Activated T-helper 9 cell treated with anti-CD3 and anti-CD28 coated beads, Interleukin-2, amount 50 U/mL, for 16 hours (primary cell): Measurements from ENCODE around the gene GIPC1.

Source experiments
- DNase-seq: peaks from one replicate; pipeline ENCODE4 v3.0.0-alpha.2; 2020; ENCODE audit warnings: low read depth

Gene GIPC1

GRCh38 chr19:14494411-14494810 lies 1.5 kb downstream of the GIPC1 start:
- no peak for DNase-seq

DNA sequence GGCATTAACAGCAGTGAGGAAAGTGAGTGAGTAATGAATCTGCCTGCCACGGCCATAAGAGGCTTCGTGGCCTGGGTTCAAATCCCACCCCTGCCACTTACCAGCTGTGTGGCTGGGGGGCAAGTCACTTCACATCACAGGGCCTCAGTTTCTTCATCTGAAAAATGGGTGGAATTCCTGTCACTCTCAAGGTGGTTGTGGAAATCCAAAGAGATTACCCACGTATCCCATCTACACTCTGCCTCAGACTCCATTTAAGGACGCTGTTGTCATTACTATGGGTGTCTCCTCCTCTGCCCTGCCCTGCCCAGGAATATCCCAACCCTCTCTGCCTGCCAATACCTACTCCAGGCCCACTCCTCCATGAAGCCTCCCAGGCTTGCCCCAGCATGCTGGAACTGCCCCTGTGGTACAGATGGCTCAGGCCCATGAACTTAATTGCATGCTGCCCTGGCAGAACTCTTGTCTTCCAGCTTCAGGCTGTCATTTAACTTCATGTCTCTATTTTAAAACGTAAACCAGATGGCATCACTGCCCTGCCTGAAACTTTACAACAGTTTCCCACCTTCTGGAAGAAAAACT lies 3.1 kb downstream of the GIPC1 start:
- DNase-seq = no peak

GRCh38 chr19:14487370-14488125 lies 8.4 kb downstream of the GIPC1 start:
- no peak for DNase-seq

GRCh38 chr19:14482172-14482941 lies 13.6 kb downstream of the GIPC1 start:
- DNase-seq = no peak

DNA sequence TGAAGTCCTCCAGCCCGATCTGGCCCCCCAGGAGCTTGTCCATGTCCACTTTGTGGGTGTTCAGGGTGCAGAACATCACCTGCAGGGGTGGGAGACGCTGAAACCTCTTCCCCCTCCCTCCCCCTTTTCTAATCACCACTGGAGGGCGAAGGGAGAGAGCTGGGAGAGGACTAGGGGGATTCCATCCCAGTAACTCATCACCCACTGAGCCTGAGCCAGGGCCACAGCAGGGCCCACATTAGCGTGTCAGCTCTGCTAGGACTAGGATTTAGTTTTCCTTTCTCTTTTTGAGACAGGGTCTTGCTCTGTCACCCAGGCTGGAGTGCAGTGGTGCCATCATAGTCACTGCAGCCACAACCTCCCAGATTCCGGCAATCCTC lies 15.2 kb downstream of the GIPC1 start:
- no peak for DNase-seq

DNA sequence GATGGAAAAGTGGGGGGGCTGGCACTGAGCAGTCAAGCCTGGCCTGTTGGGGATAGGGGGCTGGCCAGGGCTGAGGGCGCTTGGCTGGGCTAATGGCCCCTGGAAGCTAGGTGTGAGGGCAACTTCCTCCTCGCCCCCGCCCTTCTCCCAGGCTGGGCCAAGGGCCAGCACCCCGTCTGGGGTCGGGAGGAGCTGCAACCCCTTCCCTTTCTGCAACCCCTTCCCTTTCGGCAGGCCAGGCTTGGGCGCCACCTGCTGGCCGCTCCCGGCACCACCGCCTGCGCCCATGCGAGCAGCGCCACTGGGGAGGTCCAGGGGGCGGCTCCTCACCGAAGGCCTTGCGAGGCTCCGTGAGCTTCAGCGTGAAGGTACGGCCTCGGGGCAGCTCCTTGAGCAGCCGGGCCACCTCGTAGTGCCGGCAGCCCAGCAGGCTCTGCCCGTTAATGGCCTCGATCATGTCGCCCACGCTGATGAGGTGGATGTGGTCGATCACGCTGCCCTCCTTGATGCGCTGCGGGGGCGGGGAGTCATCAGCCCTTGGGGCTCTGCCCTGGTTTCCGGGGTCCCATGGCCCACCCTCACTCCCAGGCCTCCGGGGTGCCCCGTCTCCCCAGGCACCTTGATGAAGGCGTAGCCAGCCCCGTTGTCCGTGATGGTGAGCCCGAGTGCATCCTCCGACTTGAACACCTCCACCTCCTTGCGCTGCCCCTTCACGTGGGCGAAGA lies 15.8 kb downstream of the GIPC1 start:
- peak; percentile 63 for DNase-seq

- DNase-seq = no peak
These were observed 16.5 kb downstream of the GIPC1 start for GRCh38 chr19:14479309-14479974.

DNA sequence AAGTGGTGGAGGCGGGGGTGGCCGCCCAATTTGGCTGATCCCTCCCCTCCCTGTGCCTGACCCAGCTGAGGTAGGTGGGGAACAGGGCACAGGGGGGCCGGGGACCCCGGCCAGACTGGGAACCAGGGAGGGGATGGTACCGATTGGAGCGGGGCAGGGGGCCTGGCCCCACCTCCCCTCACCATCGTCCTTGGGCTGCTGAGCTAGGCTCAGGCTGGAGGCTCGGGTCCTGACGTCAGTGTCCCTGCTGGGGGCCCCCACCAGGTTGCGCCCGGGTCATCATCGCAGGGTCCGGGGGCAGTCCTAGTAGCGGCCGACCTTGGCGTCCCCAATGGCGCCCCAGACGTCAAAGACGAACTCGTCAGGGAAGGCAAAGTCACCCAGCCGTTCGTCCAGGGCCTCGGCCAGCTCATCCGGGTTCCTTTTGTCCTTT lies 17.8 kb downstream of the GIPC1 start:
- no peak for DNase-seq

GRCh38 chr19:14477418-14478112 lies 18.4 kb downstream of the GIPC1 start:
- no peak for DNase-seq

DNA sequence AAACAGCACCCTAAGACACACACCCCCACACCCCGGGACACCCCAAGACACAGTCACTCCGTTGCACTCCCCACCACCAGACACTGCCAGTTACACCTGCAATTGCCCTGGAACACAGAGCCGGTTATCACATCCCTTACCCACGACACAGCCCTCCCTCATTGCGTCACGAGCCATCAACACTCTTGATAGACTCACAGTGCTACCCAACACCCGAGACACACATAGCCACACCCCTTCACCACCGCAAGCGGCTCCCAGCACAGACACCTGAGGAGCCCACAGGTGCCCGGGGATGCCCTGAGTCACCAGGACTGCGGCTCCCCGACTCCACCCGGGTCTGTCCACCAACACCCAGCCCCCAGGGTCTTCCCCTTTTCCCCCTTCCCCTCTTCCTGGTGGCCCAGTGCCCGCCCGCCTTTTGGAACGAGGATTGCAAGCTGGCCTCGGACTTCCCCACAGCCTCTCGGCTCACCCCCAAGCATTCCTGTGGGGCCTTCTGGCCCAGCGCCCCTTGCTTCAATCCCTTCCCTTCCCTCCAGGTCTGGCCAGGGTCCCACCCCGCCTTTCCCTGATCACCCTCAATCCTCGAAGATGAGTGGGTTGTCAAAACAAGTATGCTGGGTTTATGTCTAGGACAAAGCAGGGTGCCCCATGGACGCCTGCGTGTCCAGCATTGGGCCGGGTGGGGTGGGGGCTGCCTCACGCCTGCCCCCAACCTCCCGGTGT lies 19.1 kb downstream of the GIPC1 start:
- no peak for DNase-seq

DNA sequence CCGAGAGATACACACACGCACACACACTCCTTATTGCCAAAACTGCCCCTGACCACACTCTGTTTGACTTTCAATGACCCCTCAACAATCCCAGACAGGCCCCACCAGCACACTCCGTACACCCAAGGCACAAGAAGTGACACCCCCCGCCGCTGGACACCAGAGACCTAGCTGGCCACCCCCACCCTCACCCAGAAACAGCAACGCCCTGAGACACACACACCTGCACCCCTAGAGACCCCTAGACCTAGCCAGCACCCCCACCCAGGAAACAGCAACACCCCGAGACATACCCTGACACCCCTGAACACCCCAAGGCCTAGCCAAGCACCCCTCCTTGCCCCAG lies 19.6 kb downstream of the GIPC1 start:
- no peak for DNase-seq

DNA sequence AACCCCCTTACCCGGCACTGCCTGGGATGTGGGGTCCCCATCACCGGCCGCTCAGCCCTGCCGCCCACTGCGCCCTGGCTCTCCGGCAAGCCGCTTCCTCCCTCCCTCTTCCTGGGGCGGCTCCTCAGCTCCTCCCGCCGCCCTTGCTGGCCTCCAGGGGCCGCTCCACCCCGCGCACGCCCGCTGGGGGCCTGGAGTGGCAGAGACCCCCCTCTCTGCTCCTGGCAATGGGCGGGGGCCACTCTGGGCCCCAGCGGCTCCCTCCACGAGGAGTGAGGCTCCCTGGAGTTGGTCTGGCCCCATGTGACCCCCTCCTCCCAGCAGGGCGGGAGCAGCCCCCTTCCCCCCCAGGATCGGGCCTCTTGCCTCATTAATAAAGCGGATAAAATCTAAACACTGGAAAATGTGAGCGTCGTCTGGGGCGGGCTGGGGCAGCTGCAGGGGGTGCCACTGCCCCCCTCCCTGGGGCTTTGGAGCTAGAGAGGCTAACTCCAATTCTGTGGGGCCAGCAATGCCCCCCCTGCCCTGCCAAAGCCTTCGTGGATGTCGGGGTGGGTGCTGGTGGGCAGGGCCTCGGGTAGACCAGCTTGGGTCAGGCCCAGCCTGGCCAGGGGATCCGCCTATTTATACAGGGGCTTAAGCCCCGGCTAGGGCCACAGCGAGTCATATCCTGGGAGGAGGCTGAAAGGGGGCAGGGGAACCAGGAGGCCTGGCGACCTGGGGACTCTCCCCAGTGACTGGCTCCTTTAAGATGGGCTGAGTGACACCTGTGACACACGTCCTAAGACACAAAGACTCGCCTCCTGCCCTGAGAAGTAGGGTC lies 20.5 kb downstream of the GIPC1 start, which contains the start of gene PTGER1:
TSS of gene PTGER1 (minus strand) at position 104 of the 823 bp plus-strand sequence. CDS start 1,034 bp downstream, outside the sequence.
- DNase-seq = no peak

DNA sequence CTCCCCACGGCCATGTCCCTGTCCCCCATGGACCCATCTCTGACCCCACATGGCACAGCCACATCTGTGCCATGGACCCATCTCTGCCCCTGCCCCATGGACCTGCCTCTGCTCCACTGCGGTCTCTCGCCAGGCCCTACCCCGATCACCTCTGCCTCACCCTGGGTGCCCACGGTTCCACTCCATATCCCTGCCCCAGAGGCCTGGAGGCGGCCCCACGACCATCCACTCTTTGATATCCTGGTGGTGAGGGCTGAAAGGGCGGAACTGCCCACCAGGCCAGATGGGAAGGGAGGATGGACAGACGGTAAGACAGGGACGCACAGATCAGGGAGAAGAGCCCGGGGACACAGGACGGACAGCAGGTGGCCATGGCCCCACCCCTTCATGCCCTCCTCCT lies 21.1 kb downstream of the GIPC1 start:
- DNase-seq = no peak

- no peak for DNase-seq
These were observed 21.8 kb downstream of the GIPC1 start for GRCh38 chr19:14473978-14474578.

- DNase-seq = no peak
These were observed 22.6 kb downstream of the GIPC1 start for GRCh38 chr19:14473073-14473977.

- DNase-seq = peak; percentile 80
These were observed 23.6 kb downstream of the GIPC1 start for GRCh38 chr19:14472202-14472938.

GRCh38 chr19:14471436-14472187 lies 24.3 kb downstream of the GIPC1 start:
- no peak for DNase-seq
